OCI-LY7 (cell line): ENCODE data around the gene FAM193B. TPM values are rescaled to one million over a fixed set of nuclear protein-coding genes. Genes with fewer than 3 reads are reported as not detected.

Source experiments
- BruUV-seq: library from RNA; stranded (reverse); fragments of 400-500 nt; replicated peaks from 2 replicates; lab custom pipeline; 2021; lab: Mats Ljungman, UMichigan
- CTCF ChIA-PET: fragments of 300-600 bp; sonication (Branson Sonifier 250); formaldehyde crosslinking; loops from one replicate; lab custom pipeline; 2022; ENCODE audit warnings: antibody characterized with exemption; ENCODE audit not compliant: unreplicated experiment; lab: Charles Lee
- POLR2A ChIA-PET: fragments of 300-600 bp; sonication (Branson Sonifier 250); formaldehyde crosslinking; loops from one replicate; lab custom pipeline; 2022; ENCODE audit warnings: antibody characterized with exemption; lab: Charles Lee
- DNase-seq: peaks from one replicate; pipeline ENCODE4 v3.0.0-alpha.2; 2015; ENCODE audit warnings: low spot score
- H2AFZ ChIP-seq: fragments of 200-600 bp; sonication (generic), shearing (Covaris generic); 2 replicates; pipeline ENCODE4 v1.6.1; 2014; ENCODE audit warnings: mild to moderate bottlenecking, antibody characterized with exemption, low read length, moderate library complexity
- H3K27ac ChIP-seq: fragments of 200-600 bp; sonication (generic); 2 replicates; pipeline ENCODE4 v1.5.1; 2014; ENCODE audit warnings: mixed run types, low read depth, mild to moderate bottlenecking, moderate library complexity, low read length, inconsistent platforms; ENCODE audit not compliant: poor library complexity, severe bottlenecking
- H3K36me3 ChIP-seq: fragments of 200-600 bp; sonication (generic); 2 replicates; pipeline ENCODE4 v1.6.1; 2014; ENCODE audit warnings: mild to moderate bottlenecking, antibody characterized with exemption, low read length, moderate library complexity, mixed read lengths; ENCODE audit not compliant: insufficient read depth
- H3K4me1 ChIP-seq: fragments of 200-600 bp; sonication (generic); 2 replicates; pipeline ENCODE4 v1.5.1; 2014; ENCODE audit warnings: mild to moderate bottlenecking, low read length; ENCODE audit not compliant: insufficient read depth, poor library complexity, severe bottlenecking
- H3K4me2 ChIP-seq: fragments of 200-600 bp; sonication (generic); 2 replicates; pipeline ENCODE4 v1.6.1; 2014; ENCODE audit warnings: mild to moderate bottlenecking, low read length
- H3K4me3 ChIP-seq: fragments of 200-600 bp; sonication (generic); 2 replicates; pipeline ENCODE4 v1.5.1; 2014; ENCODE audit warnings: mild to moderate bottlenecking, low read depth, low read length; ENCODE audit not compliant: poor library complexity, severe bottlenecking
- H3K79me2 ChIP-seq: fragments of 200-600 bp; sonication (generic); 2 replicates; pipeline ENCODE4 v1.6.1; 2016; ENCODE audit warnings: low read depth, mild to moderate bottlenecking, low read length, moderate library complexity, mixed read lengths; ENCODE audit not compliant: insufficient read depth
- H3K9me2 ChIP-seq: fragments of 200-600 bp; sonication (generic); 2 replicates; pipeline ENCODE4 v1.6.1; 2016; ENCODE audit warnings: mild to moderate bottlenecking, low read length, mixed read lengths; ENCODE audit not compliant: insufficient read depth
- H3K9me3 ChIP-seq: fragments of 200-600 bp; sonication (generic); 2 replicates; pipeline ENCODE4 v1.6.1; 2014; ENCODE audit warnings: mild to moderate bottlenecking, mixed run types, low read length, mixed read lengths
- H4K20me1 ChIP-seq: fragments of 200-600 bp; sonication (generic); 2 replicates; pipeline ENCODE4 v1.6.1; 2014; ENCODE audit warnings: mild to moderate bottlenecking, antibody characterized with exemption, low read length, moderate library complexity, mixed read lengths; ENCODE audit not compliant: insufficient read depth
- CTCF ChIP-seq: fragments of 200-600 bp; sonication (generic); conservative IDR thresholded peaks from 2 replicates; pipeline ENCODE4 v1.5.1; 2014; ENCODE audit warnings: mild to moderate bottlenecking, antibody characterized with exemption, low read length, moderate library complexity, mixed read lengths
- EZH2phosphoT487 ChIP-seq: fragments of 200-600 bp; sonication (generic); IDR thresholded peaks from 2 replicates; pipeline ENCODE4 v1.6.1; 2018; ENCODE audit warnings: low read depth, borderline replicate concordance, mild to moderate bottlenecking, mixed run types, antibody characterized with exemption, low read length, moderate library complexity, mixed read lengths
- intact Hi-C: fragments of 100-400 bp; cut with micrococcal nuclease; formaldehyde crosslinking; loops from one replicate; pipeline ENCODE4 v1.10.0; 2022; ENCODE audit not compliant: unreplicated experiment
- total RNA-seq, 2 experiments: library from RNA; depleted of rRNA in 1 of 2; stranded (reverse); fragments of >200 nt in 1 of 2; shearing (Covaris generic) in 1 of 2; gene quantifications; 2 replicates each; pipeline ENCODE4 v1.2.3, GENCODE V29; 2014 to 2022

Gene FAM193B
- total RNA-seq, 2 experiments from 2014 or later: 63.2 to 104 TPM

- no peaks in the 10 kb centered on the region for H3K9me3 ChIP-seq
- H3K4me2 ChIP-seq: peak overlapping the region; percentile 96
- H3K36me3 ChIP-seq: no peaks in the 10 kb centered on the region
- ChIA-PET POLR2A (interaction anchor here (0.6 kb wide), 2 partner anchors 13 to 139 kb away, joined by 3 read pairs; no protein-coding TSS in a partner anchor), CTCF (no interaction called here)
- H3K27ac ChIP-seq: peak overlapping the region; percentile 51
- no peak overlapping the region for H2AFZ ChIP-seq
- TF ChIP-seq CTCF (no peak), EZH2phosphoT487 (no peak)
- peaks cover 54% of the 10 kb centered on the region for H3K4me1 ChIP-seq
- H3K9me2 ChIP-seq: no peaks in the 10 kb centered on the region
- no peaks in the 10 kb centered on the region for H3K79me2 ChIP-seq
- H4K20me1 ChIP-seq: peaks cover 6% of the 10 kb centered on the region; the same call in 1 of the 2 replicates
- BruUV-seq: no TSS peak
- DNase-seq: no peak
- H3K4me3 ChIP-seq: no peak overlapping the region
- intact Hi-C loops: no loop called here
Observed at GRCh38 chr5:177493795-177494345, 60.5 kb downstream of the FAM193B start.

GRCh38 chr5:177492841-177493240 lies 61.5 kb downstream of the FAM193B start:
- Histone ChIP-seq H3K79me2 (no peaks in the 10 kb centered on the region), H3K9me3 (no peaks in the 10 kb centered on the region), H4K20me1 (peaks cover 6% of the 10 kb centered on the region; the same call in 1 of the 2 replicates), H2AFZ (no peak overlapping the region), H3K4me1 (peaks cover 49% of the 10 kb centered on the region), H3K27ac (no peak overlapping the region), H3K4me3 (no peak overlapping the region), H3K4me2 (no peak overlapping the region), H3K36me3 (no peaks in the 10 kb centered on the region), H3K9me2 (no peaks in the 10 kb centered on the region)
- POLR2A ChIA-PET: no interaction called here
- BruUV-seq: no TSS peak
- intact Hi-C loops: no loop called here
- TF ChIP-seq CTCF (no peak), EZH2phosphoT487 (no peak)
- CTCF ChIA-PET: no interaction called here
- DNase-seq: no peak
